ENCODE data around the gene NUAK1.
"Not testable (repeated sequence)": the region's sequence is repeated elsewhere in the genome, so short reads cannot be mapped to it uniquely, and the experiment has no call there.

NUAK1 gene

GRCh38 chr12:106160915-106161314, 22.2 kb upstream of the NUAK1 start:
- H3K27ac Mint-ChIP-seq: no peak overlapping the region
- H3K9me3 Mint-ChIP-seq: no peaks in the 10 kb centered on the region
- H3K4me3 Mint-ChIP-seq: no peak overlapping the region
- ATAC-seq (no peak), DNase-seq (no peak)
- no peaks in the 10 kb centered on the region for H3K4me1 Mint-ChIP-seq
- H3K27me3 Mint-ChIP-seq: peaks cover 54% of the 10 kb centered on the region

- ATAC-seq: no peak
- no peak for DNase-seq
- Mint-ChIP-seq H3K4me1 (no peaks in the 10 kb centered on the region), H3K27me3 (peaks cover 30% of the 10 kb centered on the region), H3K27ac (no peak overlapping the region), H3K9me3 (no peaks in the 10 kb centered on the region), H3K4me3 (no peak overlapping the region)
Measured at GRCh38 chr12:106157802-106158201, 19.0 kb upstream of the NUAK1 start.

- no peaks in the 10 kb centered on the region for H3K4me1 Mint-ChIP-seq
- peaks cover 8% of the 10 kb centered on the region for H3K27me3 Mint-ChIP-seq
- H3K27ac Mint-ChIP-seq: no peak overlapping the region
- ATAC-seq (no peak), DNase-seq (no peak)
- no peak overlapping the region for H3K4me3 Mint-ChIP-seq
- no peaks in the 10 kb centered on the region for H3K9me3 Mint-ChIP-seq
Measured at GRCh38 chr12:106154751-106155273, 16.1 kb upstream of the NUAK1 start.

DNA sequence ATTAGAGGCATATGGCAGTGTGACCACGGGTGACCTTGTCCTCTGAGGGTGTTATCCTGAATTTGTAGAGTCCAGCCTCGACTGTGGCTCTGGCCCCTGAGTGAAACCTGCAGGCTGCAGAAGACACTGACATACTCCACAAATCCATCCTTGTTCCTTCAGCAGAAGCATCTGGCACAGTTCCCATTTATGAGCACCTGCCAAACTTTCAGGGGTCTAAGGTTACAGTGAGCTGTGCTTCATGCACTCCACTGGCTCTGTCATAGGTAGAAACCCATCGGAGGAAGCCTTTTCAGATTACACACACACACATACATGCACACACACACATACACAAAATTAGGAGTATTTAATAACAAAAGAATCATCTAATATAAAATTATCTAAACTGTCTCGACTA, 13.6 kb upstream of the NUAK1 start:
- ATAC-seq (no peak), DNase-seq (no peak)
- Mint-ChIP-seq H3K27me3 (peaks cover 8% of the 10 kb centered on the region), H3K4me1 (no peaks in the 10 kb centered on the region), H3K9me3 (no peaks in the 10 kb centered on the region), H3K4me3 (no peak overlapping the region), H3K27ac (no peak overlapping the region)

DNA sequence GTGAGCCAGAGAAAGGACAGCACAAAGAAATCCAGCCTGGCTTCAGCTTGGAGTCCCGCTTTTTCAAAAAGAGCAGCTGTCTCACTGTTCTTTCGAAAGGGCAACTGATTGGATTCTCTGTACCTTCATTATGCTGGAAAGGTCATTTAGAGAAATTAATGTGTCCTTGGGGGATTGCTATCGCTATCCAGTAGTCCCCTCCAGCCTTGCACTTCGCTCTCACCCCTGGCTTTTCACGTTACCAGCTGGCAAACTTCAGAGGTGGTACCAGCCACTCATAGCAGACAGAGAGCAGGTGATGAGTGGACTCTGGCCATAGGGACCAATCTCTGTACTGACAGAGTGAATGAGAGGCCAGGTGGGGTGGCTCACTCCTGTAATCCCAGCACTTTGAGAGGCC, 11.8 kb upstream of the NUAK1 start:
- no peak overlapping the region for H3K4me3 Mint-ChIP-seq
- H3K27me3 Mint-ChIP-seq: peaks cover 19% of the 10 kb centered on the region
- H3K9me3 Mint-ChIP-seq: no peaks in the 10 kb centered on the region
- H3K27ac Mint-ChIP-seq: no peak overlapping the region
- DNase-seq (no peak), ATAC-seq (no peak)
- no peaks in the 10 kb centered on the region for H3K4me1 Mint-ChIP-seq

DNA sequence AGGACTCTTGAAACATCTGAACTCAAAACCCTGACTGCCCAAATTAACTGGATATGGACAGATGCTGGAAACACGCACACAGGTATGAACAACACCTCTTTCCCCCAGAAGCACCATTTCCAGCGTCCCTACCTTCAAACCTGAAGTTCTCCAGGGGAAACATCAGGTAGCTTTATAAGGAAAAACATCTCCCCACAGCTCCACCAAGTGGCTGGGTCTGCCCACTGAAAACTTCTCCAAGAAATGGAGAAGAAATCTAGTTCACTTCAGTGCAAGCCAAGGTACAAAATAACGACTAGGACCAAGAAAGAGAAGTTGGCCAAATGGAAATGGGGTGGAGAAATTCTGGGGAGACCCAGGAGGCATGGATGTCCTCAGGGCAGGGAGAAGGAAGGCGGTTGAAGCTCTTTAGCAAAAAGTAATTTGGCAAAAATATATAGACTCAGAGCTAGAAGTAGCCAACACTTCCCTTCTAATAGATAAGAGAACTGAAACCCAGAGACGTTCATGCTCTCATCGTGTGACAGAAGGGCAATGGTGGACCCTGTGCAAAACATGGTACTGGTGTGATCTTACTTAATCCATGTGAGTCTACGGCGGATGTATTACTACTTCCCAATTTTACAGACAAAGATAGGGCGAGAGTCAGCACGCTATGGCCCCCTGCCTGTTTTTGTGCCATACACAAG, 10.5 kb upstream of the NUAK1 start:
- ATAC-seq (no peak), DNase-seq (no peak)
- H3K27ac Mint-ChIP-seq: no peak overlapping the region
- peaks cover 27% of the 10 kb centered on the region for H3K27me3 Mint-ChIP-seq
- H3K4me3 Mint-ChIP-seq: no peak overlapping the region
- no peaks in the 10 kb centered on the region for H3K4me1 Mint-ChIP-seq
- no peaks in the 10 kb centered on the region for H3K9me3 Mint-ChIP-seq

DNA sequence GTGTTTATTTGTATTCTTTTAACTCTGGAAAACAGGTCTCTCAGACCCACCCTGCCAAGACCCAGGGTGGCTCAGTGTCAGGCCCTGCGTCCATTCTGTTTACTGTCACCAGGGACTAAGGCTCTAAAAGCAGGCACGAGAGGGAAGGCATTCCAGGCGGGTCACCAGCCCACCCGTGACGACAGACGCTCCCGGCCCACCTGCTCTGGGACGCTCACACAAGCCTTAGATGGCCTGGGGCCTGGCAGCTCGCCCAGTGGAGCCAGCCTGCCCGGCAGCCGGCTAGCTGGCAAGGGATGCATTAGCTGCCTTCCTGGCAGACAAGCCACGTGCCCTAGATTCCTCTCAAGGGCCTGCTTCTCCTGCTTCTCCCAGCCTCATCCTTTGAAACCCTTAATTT, 9.2 kb upstream of the NUAK1 start:
- no peak overlapping the region for H3K27ac Mint-ChIP-seq
- no peaks in the 10 kb centered on the region for H3K4me1 Mint-ChIP-seq
- no peak overlapping the region for H3K4me3 Mint-ChIP-seq
- H3K27me3 Mint-ChIP-seq: peaks cover 22% of the 10 kb centered on the region
- no peaks in the 10 kb centered on the region for H3K9me3 Mint-ChIP-seq
- ATAC-seq (no peak), DNase-seq (no peak)

GRCh38 chr12:106146987-106147386, 8.2 kb upstream of the NUAK1 start:
- Mint-ChIP-seq H3K9me3 (no peaks in the 10 kb centered on the region), H3K4me1 (no peaks in the 10 kb centered on the region), H3K27ac (no peak overlapping the region), H3K27me3 (peaks cover 32% of the 10 kb centered on the region), H3K4me3 (no peak overlapping the region)
- no peak for DNase-seq
- ATAC-seq: no peak

GRCh38 chr12:106145539-106146447, 7.0 kb upstream of the NUAK1 start:
- Mint-ChIP-seq H3K27me3 (peaks cover 44% of the 10 kb centered on the region), H3K9me3 (no peaks in the 10 kb centered on the region), H3K4me1 (no peaks in the 10 kb centered on the region), H3K4me3 (no peak overlapping the region), H3K27ac (no peak overlapping the region)
- no peak for DNase-seq
- ATAC-seq: no peak

DNA sequence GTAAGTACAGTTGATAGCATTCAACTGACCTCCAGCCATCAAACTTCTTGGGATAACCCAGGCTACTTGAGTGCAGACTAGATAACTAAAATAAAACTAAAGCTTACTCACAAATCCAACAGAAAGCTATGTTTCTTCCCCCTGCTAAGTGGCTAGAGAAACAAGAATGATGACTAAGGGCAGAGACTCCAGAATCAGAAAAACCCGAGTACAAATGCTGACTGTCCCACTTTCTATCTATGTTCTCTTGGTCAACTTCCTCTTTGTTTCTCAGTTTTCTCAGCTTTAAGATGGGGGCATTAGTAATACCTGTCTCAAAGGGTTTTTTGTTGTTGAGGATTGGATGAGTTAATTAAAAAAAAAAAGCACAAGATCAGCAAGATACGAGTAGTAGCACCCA, 6.1 kb upstream of the NUAK1 start:
- ATAC-seq (no peak), DNase-seq (no peak)
- Mint-ChIP-seq H3K4me3 (no peak overlapping the region), H3K4me1 (no peaks in the 10 kb centered on the region), H3K27me3 (peaks cover 53% of the 10 kb centered on the region), H3K9me3 (no peaks in the 10 kb centered on the region), H3K27ac (no peak overlapping the region)

DNA sequence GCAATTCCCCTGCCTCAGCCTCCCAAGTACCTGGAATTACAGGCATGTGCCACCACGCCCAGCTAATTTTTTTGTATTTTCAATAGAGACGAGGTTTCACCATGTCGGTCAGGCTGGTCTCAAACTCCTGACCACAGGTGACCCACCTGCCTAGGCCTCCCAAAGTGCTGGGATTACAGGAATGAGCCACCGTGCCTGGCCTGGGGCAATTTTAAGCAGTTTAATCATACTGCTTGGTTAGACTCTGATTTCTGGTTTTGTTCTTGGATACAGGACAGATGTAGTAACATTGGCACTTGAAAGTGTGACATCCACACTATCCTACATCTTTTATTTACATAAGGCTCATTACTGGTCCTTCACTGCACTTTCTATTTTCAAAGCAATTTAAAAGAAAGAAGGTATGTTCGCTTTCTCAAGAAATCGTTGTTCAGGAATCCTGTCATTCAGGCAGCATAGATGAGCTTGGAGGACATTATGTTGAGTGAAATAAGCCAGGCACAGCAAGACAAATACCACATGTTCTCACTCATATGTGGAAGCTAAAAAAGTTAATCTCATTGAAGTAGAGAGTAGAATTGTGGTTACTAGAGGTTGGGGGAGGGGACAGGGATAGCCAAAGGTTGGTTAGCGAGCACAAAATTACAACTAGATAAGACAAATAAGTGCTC, 4.0 kb upstream of the NUAK1 start:
- H3K9me3 Mint-ChIP-seq: no peaks in the 10 kb centered on the region
- DNase-seq (no peak), ATAC-seq (no peak)
- H3K27ac Mint-ChIP-seq: no peak overlapping the region
- peaks cover 7% of the 10 kb centered on the region for H3K4me1 Mint-ChIP-seq
- peaks cover 64% of the 10 kb centered on the region for H3K27me3 Mint-ChIP-seq
- no peak overlapping the region for H3K4me3 Mint-ChIP-seq

- Mint-ChIP-seq H3K27me3 (peaks cover 70% of the 10 kb centered on the region), H3K27ac (peak overlapping the region in 1 of 2 donors; percentile 83)
- not testable (repeated sequence) for ATAC-seq, H3K9me3 Mint-ChIP-seq, H3K4me3 Mint-ChIP-seq, H3K4me1 Mint-ChIP-seq, DNase-seq
Measured at GRCh38 chr12:106141920-106142319, 3.2 kb upstream of the NUAK1 start.

- H3K27ac Mint-ChIP-seq: no peak overlapping the region
- ATAC-seq (no peak), DNase-seq (no peak)
- H3K4me3 Mint-ChIP-seq: no peak overlapping the region
- no peaks in the 10 kb centered on the region for H3K9me3 Mint-ChIP-seq
- H3K4me1 Mint-ChIP-seq: peaks cover 13% of the 10 kb centered on the region
- H3K27me3 Mint-ChIP-seq: peaks cover 72% of the 10 kb centered on the region
Measured at GRCh38 chr12:106141452-106141851, 2.7 kb upstream of the NUAK1 start.

GRCh38 chr12:106141003-106141402, 2.2 kb upstream of the NUAK1 start:
- Mint-ChIP-seq H3K27me3 (peaks cover 75% of the 10 kb centered on the region), H3K27ac (no peak overlapping the region), H3K4me1 (peaks cover 18% of the 10 kb centered on the region), H3K9me3 (no peaks in the 10 kb centered on the region), H3K4me3 (no peak overlapping the region)
- ATAC-seq: no peak
- DNase-seq: no peak

- DNase-seq (no peak), ATAC-seq (no peak)
- H3K9me3 Mint-ChIP-seq: no peaks in the 10 kb centered on the region
- peaks cover 75% of the 10 kb centered on the region for H3K27me3 Mint-ChIP-seq
- H3K4me1 Mint-ChIP-seq: peaks cover 18% of the 10 kb centered on the region
- H3K4me3 Mint-ChIP-seq: peak overlapping the region; percentile 6 to 11
- no peak overlapping the region for H3K27ac Mint-ChIP-seq
Measured at GRCh38 chr12:106140223-106140986, 1.7 kb upstream of the NUAK1 start.
